Endothelial cell of umbilical vein (primary cell): ENCODE data around the gene NECTIN3.

Experiments
- CTCF ChIP-seq, 2 donors: IDR thresholded peaks; 1 replicate in 1 of 2; 2 replicates in 1 of 2; pipeline ENCODE4 v1.5.1; 2011; ENCODE audit warnings: low read length in 2 of 2, mild to moderate bottlenecking in 2 of 2, moderate library complexity in 2 of 2, control low read depth in 1 of 2, inconsistent platforms in 1 of 2, low read depth in 1 of 2; ENCODE audit not compliant: insufficient read depth in 1 of 2; ENCODE audit errors: extremely low read depth in 1 of 2
- EZH2 ChIP-seq: IDR thresholded peaks from 2 replicates; pipeline ENCODE4 v1.6.1; 2012; ENCODE audit warnings: borderline replicate concordance, low read depth, mild to moderate bottlenecking, moderate library complexity, low read length, inconsistent platforms; ENCODE audit not compliant: severe bottlenecking
- GATA2 ChIP-seq: IDR thresholded peaks from 2 replicates; pipeline ENCODE4 v1.7.0; 2011; ENCODE audit warnings: low read depth, mild to moderate bottlenecking, moderate library complexity, mixed read lengths, low read length; ENCODE audit not compliant: insufficient read length, insufficient read depth
- MAX ChIP-seq: IDR thresholded peaks from 2 replicates; pipeline ENCODE4 v1.6.1; 2011; ENCODE audit not compliant: insufficient read depth, insufficient read length
- MYC ChIP-seq: IDR thresholded peaks from one replicate; pipeline ENCODE4 v1.6.1; 2011; ENCODE audit warnings: mild to moderate bottlenecking, low read depth, low read length
- POLR2A ChIP-seq: IDR thresholded peaks from 2 replicates; pipeline ENCODE4 v1.6.1; 2012; ENCODE audit warnings: low read depth, mild to moderate bottlenecking, control low read depth, low read length

GRCh38 chr3:111045564-111045963 lies 26.1 kb upstream of the NECTIN3 start:
- no peak for TF ChIP-seq CTCF (IDR thresholded peaks at IDR 0.05; ENCODE audit: extremely low read depth in 1 of 2, insufficient read depth in 1 of 2, low read depth in 1 of 2, low read length in 2 of 2)
- TF ChIP-seq MAX: no peak
- TF ChIP-seq POLR2A: no peak
- TF ChIP-seq GATA2: no peak
- TF ChIP-seq EZH2: no peak
- no peak for TF ChIP-seq MYC
